ENCODE results near the gene DNAJC9. TPM values are rescaled to one million over a fixed set of nuclear protein-coding genes. Genes with fewer than 3 reads are reported as not detected.

Gene DNAJC9
- total and polyA plus RNA-seq, 9 donors = 13.3 to 24.3 (median 16.4) TPM

GRCh38 chr10:73206385-73206784 lies 40.7 kb downstream of the DNAJC9 start:
- no peak for DNase-seq
- no peaks in the 10 kb centered on the region for H3K4me1 ChIP-seq (ENCODE audit: insufficient read depth)

GRCh38 chr10:73205890-73206289 lies 41.2 kb downstream of the DNAJC9 start:
- Histone ChIP-seq H3K27ac (no peak overlapping the region), H3K36me3 (no peaks in the 10 kb centered on the region), H3K9me3 (no peaks in the 10 kb centered on the region), H3K27me3 (no peaks in the 10 kb centered on the region), H3K4me1 (ENCODE audit: insufficient read depth) (no peaks in the 10 kb centered on the region), H3K4me3 (no peak overlapping the region)
- DNase-seq = no peak
- 98 to 100% (median 100%) methylated on average over 1 of the region's 1 CpG for WGBS, 3 donors
- TF ChIP-seq POLR2A (IDR thresholded peaks at IDR 0.05) (no peak), EP300 (IDR thresholded peaks at IDR 0.05) (no peak)
- TF ChIP-seq, protein P1, sequence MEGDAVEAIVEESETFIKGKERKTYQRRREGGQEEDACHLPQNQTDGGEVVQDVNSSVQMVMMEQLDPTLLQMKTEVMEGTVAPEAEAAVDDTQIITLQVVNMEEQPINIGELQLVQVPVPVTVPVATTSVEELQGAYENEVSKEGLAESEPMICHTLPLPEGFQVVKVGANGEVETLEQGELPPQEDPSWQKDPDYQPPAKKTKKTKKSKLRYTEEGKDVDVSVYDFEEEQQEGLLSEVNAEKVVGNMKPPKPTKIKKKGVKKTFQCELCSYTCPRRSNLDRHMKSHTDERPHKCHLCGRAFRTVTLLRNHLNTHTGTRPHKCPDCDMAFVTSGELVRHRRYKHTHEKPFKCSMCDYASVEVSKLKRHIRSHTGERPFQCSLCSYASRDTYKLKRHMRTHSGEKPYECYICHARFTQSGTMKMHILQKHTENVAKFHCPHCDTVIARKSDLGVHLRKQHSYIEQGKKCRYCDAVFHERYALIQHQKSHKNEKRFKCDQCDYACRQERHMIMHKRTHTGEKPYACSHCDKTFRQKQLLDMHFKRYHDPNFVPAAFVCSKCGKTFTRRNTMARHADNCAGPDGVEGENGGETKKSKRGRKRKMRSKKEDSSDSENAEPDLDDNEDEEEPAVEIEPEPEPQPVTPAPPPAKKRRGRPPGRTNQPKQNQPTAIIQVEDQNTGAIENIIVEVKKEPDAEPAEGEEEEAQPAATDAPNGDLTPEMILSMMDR (IDR thresholded peaks at IDR 0.05) = no peak
- intact Hi-C loops (cut with DNase I) = no loop called here

More at GRCh38 chr10:73206385-73206784, 40.7 kb downstream of the DNAJC9 start:
- TF ChIP-seq, protein P1 (IDR thresholded peaks at IDR 0.05) = no peak
- TF ChIP-seq EP300 (IDR thresholded peaks at IDR 0.05) (no peak), POLR2A (IDR thresholded peaks at IDR 0.05) (no peak)
- H3K4me3 ChIP-seq = no peak overlapping the region
- intact Hi-C loops (cut with DNase I) = no loop called here
- H3K9me3 ChIP-seq = no peaks in the 10 kb centered on the region
- H3K36me3 ChIP-seq = no peaks in the 10 kb centered on the region
- no peaks in the 10 kb centered on the region for H3K27me3 ChIP-seq
- no peak overlapping the region for H3K27ac ChIP-seq
- 98 to 99% (median 99%) methylated on average over 5 of the region's 5 CpGs for WGBS, 3 donors

DNA sequence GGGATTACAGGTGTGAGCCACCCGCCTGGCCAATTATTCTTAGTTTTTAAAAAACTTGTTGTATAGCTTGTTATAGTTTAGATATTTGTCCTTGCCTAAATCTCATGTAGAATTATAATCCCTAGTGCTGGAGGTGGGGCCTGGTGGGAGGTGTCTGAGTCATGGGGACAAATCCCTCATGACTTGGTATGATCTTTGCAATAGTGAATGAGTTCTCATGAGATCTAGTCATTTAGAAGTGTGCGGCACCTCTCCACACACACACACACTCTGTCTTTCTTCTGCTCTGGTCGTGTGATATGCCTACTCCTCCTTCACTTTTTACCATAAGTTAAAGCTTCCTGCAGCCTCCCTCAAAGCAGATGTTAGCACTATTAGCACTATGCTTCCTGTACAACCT lies 42.0 kb downstream of the DNAJC9 start:
- no peaks in the 10 kb centered on the region for H3K36me3 ChIP-seq
- intact Hi-C loops (cut with DNase I) = no loop called here
- no peak overlapping the region for H3K27ac ChIP-seq
- whole genome bisulfite sequencing, 3 donors = 91 to 95% (median 91%) methylated on average over 3 of the region's 3 CpGs
- DNase-seq = no peak
- TF ChIP-seq, protein P1 (IDR thresholded peaks at IDR 0.05) = no peak
- TF ChIP-seq POLR2A (IDR thresholded peaks at IDR 0.05) (no peak), EP300 (IDR thresholded peaks at IDR 0.05) (no peak)
- H3K4me1 ChIP-seq (ENCODE audit: insufficient read depth) = no peaks in the 10 kb centered on the region
- H3K9me3 ChIP-seq = no peaks in the 10 kb centered on the region
- no peak overlapping the region for H3K4me3 ChIP-seq
- H3K27me3 ChIP-seq = no peaks in the 10 kb centered on the region

Small RNAs within 50 kb of the gene (small RNA-seq; reads per million reads assigned to genes)
- not detected for gene RF00019
- not detected for gene RNU6-833P

Other genes starting within 250 kb of the DNAJC9 start
- 10 to 100 TPM; 28.3 to 74.9 (median 39.7) TPM for gene P4HA1, start 150.4 kb downstream of the DNAJC9 start, total RNA-seq
- gene P4HA1, start 150.4 kb downstream of the DNAJC9 start, polyA plus RNA-seq = 10 to 100 TPM; 20.5 to 44.7 TPM
- gene NUDT13, start 136.8 kb downstream of the DNAJC9 start, total RNA-seq = 1 to 10 TPM in 6 of 7 donors, under 1 TPM in 1; 0.86 to 1.9 (median 1.5) TPM
- gene NUDT13, start 136.8 kb downstream of the DNAJC9 start, polyA plus RNA-seq = 1 to 10 TPM; 1.9 to 2.6 TPM
- gene ECD, start 79.2 kb downstream of the DNAJC9 start, total RNA-seq = 10 to 100 TPM; 21.6 to 26.9 (median 22.8) TPM
- gene ECD, start 79.2 kb downstream of the DNAJC9 start, polyA plus RNA-seq = 10 to 100 TPM; 14.7 to 28.2 TPM
- 10 to 100 TPM; 11.7 to 27.8 (median 23.2) TPM for gene FAM149B1, start 79.1 kb downstream of the DNAJC9 start, total RNA-seq
- 10 to 100 TPM; 14.4 to 34.8 TPM for gene FAM149B1, start 79.1 kb downstream of the DNAJC9 start, polyA plus RNA-seq
- gene MRPS16, start 5.4 kb upstream of the DNAJC9 start, total RNA-seq = 100 to 1,000 TPM in 1 of 7 donors, 10 to 100 TPM in 6; 26.3 to 101 (median 59.4) TPM
- 10 to 100 TPM; 35.0 to 49.8 TPM for gene MRPS16, start 5.4 kb upstream of the DNAJC9 start, polyA plus RNA-seq
- gene CFAP70, start 111.6 kb upstream of the DNAJC9 start, total RNA-seq = 10 to 100 TPM in 1 of 7 donors, 1 to 10 TPM in 6; 1.8 to 36.9 (median 3.9) TPM
- gene CFAP70, start 111.6 kb upstream of the DNAJC9 start, polyA plus RNA-seq = 1 to 10 TPM; 1.8 to 3.8 TPM
- gene ANXA7, start 166.8 kb upstream of the DNAJC9 start, total RNA-seq = 100 to 1,000 TPM in 5 of 7 donors, 10 to 100 TPM in 2; 56.3 to 131 (median 115) TPM
- 100 to 1,000 TPM in 1 of 2 donors, 10 to 100 TPM in 1; 78.9 to 130 TPM for gene ANXA7, start 166.8 kb upstream of the DNAJC9 start, polyA plus RNA-seq
- gene MSS51, start 186.3 kb upstream of the DNAJC9 start, total RNA-seq = 1 to 10 TPM; 1.1 to 3.5 (median 2.2) TPM
- gene MSS51, start 186.3 kb upstream of the DNAJC9 start, polyA plus RNA-seq = 1 to 10 TPM; 1.3 to 1.5 TPM
- gene PPP3CB, start 248.8 kb upstream of the DNAJC9 start, total RNA-seq = 10 to 100 TPM; 36.8 to 59.9 (median 55.0) TPM
- gene PPP3CB, start 248.8 kb upstream of the DNAJC9 start, polyA plus RNA-seq = 10 to 100 TPM; 31.2 to 78.2 TPM

Measured in ovary (tissue), 9 donors.